K562 (cell line): ENCODE results near the gene PPP4R4. TPM values are rescaled to one million over a fixed set of nuclear protein-coding genes. Genes with fewer than 3 reads are reported as not detected.
"Not testable (repeated sequence)": the region's sequence is repeated elsewhere in the genome, so short reads cannot be mapped to it uniquely, and the experiment has no call there.

Experiments used
- ATAC-seq: fragments of 200-7000 bp; cut with Tn5 transposase; 3 replicates; pipeline ENCODE4 v1.9.1; 2020; ENCODE audit warnings: moderate library complexity
- BruUV-seq: library from RNA; stranded (reverse); fragments of 400-500 nt; replicated peaks from 2 replicates; lab custom pipeline; 2021; lab: Mats Ljungman, UMichigan
- CTCF ChIA-PET: fragments of 300-600 bp; formaldehyde crosslinking; extraction: SDS; loops from one replicate; lab custom pipeline; 2021; ENCODE audit warnings: low intra/inter-chr PET ratio; lab: Yijun Ruan, JAX
- POLR2A ChIA-PET: fragments of 300-600, 350-650 bp; sonication (Branson Sonifier 250); formaldehyde crosslinking; extraction: SDS; loops from one replicate; lab custom pipeline; 2021; ENCODE audit warnings: antibody characterized with exemption, inconsistent platforms; lab: Yijun Ruan, JAX
- DNase-seq, 4 experiments: peaks; one replicate each; pipeline versions ENCODE4 v3.0.0 to v3.0.0-alpha.2; 2011 to 2018; ENCODE audit warnings: low spot score in 3 of 4, mixed read lengths in 3 of 4; ENCODE audit errors: extremely low read depth in 1 of 4
- FAIRE-seq: peaks from 2 replicates; lab custom pipeline; 2011; peaks lifted over from hg19 to GRCh38; lab: Jason Lieb, UNC
- H2AFZ ChIP-seq: 2 replicates; pipeline ENCODE4 v1.6.0; 2011; ENCODE audit warnings: low read depth, low read length, control low read depth, inconsistent platforms
- H3K27ac ChIP-seq: fragments of 200-600 bp; 3 replicates; pipeline ENCODE4 v1.8.0; 2011; ENCODE audit warnings: low read depth, mild to moderate bottlenecking, control low read depth, inconsistent platforms, low read length, moderate library complexity, mixed read lengths; ENCODE audit errors: extremely low read depth
- H3K27me3 ChIP-seq, 2 experiments: fragments of 300-600 bp in 1 of 2; 2 replicates in 1 of 2; 3 replicates in 1 of 2; pipeline versions ENCODE4 v1.6.0 to v1.8.0; 2011; ENCODE audit warnings: inconsistent platforms in 2 of 2, low read length in 2 of 2, mild to moderate bottlenecking in 1 of 2, mixed read lengths in 1 of 2, moderate library complexity in 1 of 2; ENCODE audit not compliant: control insufficient read depth in 2 of 2, insufficient read depth in 2 of 2
- H3K36me3 ChIP-seq: fragments of 300-600 bp; 3 replicates; pipeline ENCODE4 v1.8.0; 2011; ENCODE audit warnings: mild to moderate bottlenecking, low read length, inconsistent platforms; ENCODE audit not compliant: control insufficient read depth, insufficient read depth
- H3K4me1 ChIP-seq, 2 experiments: fragments of 200-600 bp in 1 of 2; replicated peaks in 1 of 2; 2 replicates in 1 of 2; 3 replicates in 1 of 2; pipeline versions ENCODE4 v1.5.1 to v1.8.0; 2011; ENCODE audit warnings: inconsistent platforms in 2 of 2, low read length in 2 of 2, mild to moderate bottlenecking in 1 of 2, mixed read lengths in 1 of 2, moderate library complexity in 1 of 2; ENCODE audit not compliant: control insufficient read depth in 2 of 2, insufficient read depth in 2 of 2
- H3K4me2 ChIP-seq: 2 replicates; pipeline ENCODE4 v1.6.1; 2011; ENCODE audit warnings: low read length, control low read depth, inconsistent platforms, mixed read lengths; ENCODE audit not compliant: insufficient read depth
- H3K4me3 ChIP-seq: fragments of 200-600 bp; sonication (generic), shearing (Covaris generic); 2 replicates; pipeline ENCODE4 v1.5.1; 2016; ENCODE audit warnings: control low read depth, inconsistent platforms
- H3K79me2 ChIP-seq: fragments of 200-600 bp; 3 replicates; pipeline ENCODE4 v1.8.0; 2011; ENCODE audit warnings: low read length, inconsistent platforms; ENCODE audit not compliant: control insufficient read depth, insufficient read depth
- H3K9ac ChIP-seq, 2 experiments: 2 replicates each; pipeline versions ENCODE4 v1.6.0 to v1.6.1; 2011; ENCODE audit warnings: low read depth in 2 of 2, low read length in 2 of 2, control low read depth in 1 of 2, inconsistent platforms in 1 of 2, mild to moderate bottlenecking in 1 of 2, mixed read lengths in 1 of 2; ENCODE audit not compliant: insufficient read depth in 1 of 2
- H3K9me1 ChIP-seq: one replicate; pipeline ENCODE4 v1.6.0; 2011; ENCODE audit warnings: inconsistent platforms, mild to moderate bottlenecking, low read length, moderate library complexity; ENCODE audit not compliant: control insufficient read depth, insufficient read depth
- H3K9me3 ChIP-seq: replicated peaks from 2 replicates; pipeline ENCODE4 v1.5.1; 2011; ENCODE audit warnings: low read depth, low read length, inconsistent platforms; ENCODE audit not compliant: control insufficient read depth, insufficient read depth
- H4K20me1 ChIP-seq: replicated peaks from 2 replicates; pipeline ENCODE4 v1.6.1; 2011; ENCODE audit warnings: low read length, inconsistent platforms, mixed read lengths; ENCODE audit not compliant: control insufficient read depth, insufficient read depth
- BRF1 ChIP-seq: IDR thresholded peaks from 3 replicates; pipeline ENCODE4 v1.6.1; 2011; ENCODE audit warnings: borderline replicate concordance, mild to moderate bottlenecking; ENCODE audit not compliant: insufficient read length; ENCODE audit errors: extremely low read depth
- GABPB1 ChIP-seq: sonication (generic); formaldehyde crosslinking; IDR thresholded peaks from 2 replicates; pipeline ENCODE4 v1.8.0; 2022; ENCODE audit warnings: mild to moderate bottlenecking, missing genetic modification reagents
- RBM25 ChIP-seq: fragments of 200-400 bp; formaldehyde crosslinking; IDR thresholded peaks from 2 replicates; pipeline ENCODE4 v1.6.1; 2018; ENCODE audit warnings: low read length, low read depth, moderate library complexity; ENCODE audit not compliant: severe bottlenecking
- ZNF398 ChIP-seq: fragments of 250-450 bp; sonication (Bioruptor Pico); IDR thresholded peaks from 2 replicates; pipeline ENCODE4 v1.8.0; 2021; ENCODE audit warnings: moderate library complexity, mild to moderate bottlenecking, inconsistent platforms
- WGBS: fragments of 100-300 bp; shearing (Covaris generic); methylation state at CpG from one replicate; pipeline ENCODE4 v1.1.6; 2016; ENCODE audit warnings: low coverage, mixed read lengths; ENCODE audit not compliant: insufficient coverage; ENCODE audit errors: missing lambda C conversion rate; 5-methylcytosine and 5-hydroxymethylcytosine counted together
- in situ Hi-C: fragments of 300-500 bp; cut with MboI; formaldehyde crosslinking; loops from 4 replicates; pipeline ENCODE4 v1.15.0; 2018; ENCODE audit warnings: inconsistent platforms, mixed read lengths
- intact Hi-C: fragments of 100-400 bp; cut with micrococcal nuclease; formaldehyde crosslinking; loops from 2 replicates; pipeline ENCODE4 v1.14.2; 2022
- polyA plus RNA-seq, 8 experiments: library from polyadenylated mRNA; depleted of rRNA in 4 of 8; stranded (reverse) in 5 of 8; unstranded in 3 of 8; fragments of >200 nt; fragmentation: Nextera tagmentation in 2 of 8; fragmentation: Illumina TruSeq in 1 of 8; extraction: Ambion mirVana in 2 of 8; extraction: Trizol in 1 of 8; gene quantifications; 2 replicates each; pipeline versions ENCODE4 v1.2.1 to v1.2.3, GENCODE V29; 2011 to 2014; ENCODE audit warnings: inconsistent platforms in 1 of 8, missing spikeins in 1 of 8
- total RNA-seq, 7 experiments: library from RNA; depleted of rRNA in 6 of 7; stranded (reverse); fragments of >200 nt in 6 of 7; fragmentation: Illumina TruSeq in 2 of 7; extraction: Trizol in 2 of 7; gene quantifications; 2 replicates each; pipeline versions ENCODE4 v1.2.1 to v1.2.3, GENCODE V29; 2011 to 2021; ENCODE audit warnings: low replicate concordance in 1 of 7

PPP4R4 gene
- total and polyA plus RNA-seq, 9 of the 15 experiments (the other 6 are each of a cell fraction or from before 2014, with no cell fraction given), result 0.11 to 0.26 TPM; not detected in 7

GRCh38 chr14:94293578-94293924 is 119.4 kb downstream of the PPP4R4 start:
- POLR2A ChIA-PET, result no interaction called here

GRCh38 chr14:94295360-94296180 is 121.4 kb downstream of the PPP4R4 start:
- no peak for DNase-seq

More at GRCh38 chr14:94293578-94293924, 119.4 kb downstream of the PPP4R4 start:
- H3K79me2 ChIP-seq, result no peaks in the 10 kb centered on the region
- ATAC-seq, result no peak
- 0% methylated on average over 3 of the region's 3 CpGs for WGBS
- H3K27me3 ChIP-seq, result peaks cover 0 to 6% of the 10 kb centered on the region in 2 experiments; a peak in 1 of 5 replicates
- no peaks in the 10 kb centered on the region for H3K9me3 ChIP-seq
- H3K9ac ChIP-seq, result no peak overlapping the region
- no peaks in the 10 kb centered on the region for H3K4me1 ChIP-seq
- FAIRE-seq, result no peak
- no peak for TF ChIP-seq GABPB1 (CRISPR knock-in tag)
- TF ChIP-seq BRF1, result no peak
- TF ChIP-seq, all 486 proteins: peak for 0
- DNase-seq, result no peak
- Histone ChIP-seq H3K36me3 (no peaks in the 10 kb centered on the region), H3K9me1 (no peaks in the 10 kb centered on the region), H3K4me3 (no peak overlapping the region), H3K27ac (no peak overlapping the region), H4K20me1 (no peaks in the 10 kb centered on the region), H3K4me2 (no peak overlapping the region), H2AFZ (no peak overlapping the region)
- intact Hi-C loops (no loop called here), in situ Hi-C loops (no loop called here)
- BruUV-seq, result no TSS peak
- CTCF ChIA-PET, result no interaction called here

GRCh38 chr14:94296181-94296545 is 122.0 kb downstream of the PPP4R4 start:
- H3K36me3 ChIP-seq, H3K4me3 ChIP-seq, H3K4me1 ChIP-seq, intact Hi-C loops, H3K27me3 ChIP-seq, ATAC-seq, H3K9me1 ChIP-seq, H3K4me2 ChIP-seq, DNase-seq, FAIRE-seq, CTCF ChIA-PET, H3K79me2 ChIP-seq, POLR2A ChIA-PET, H3K27ac ChIP-seq, H3K9me3 ChIP-seq, in situ Hi-C loops, H3K9ac ChIP-seq, H4K20me1 ChIP-seq, BruUV-seq, H2AFZ ChIP-seq: not testable (repeated sequence)
- WGBS, result 0% methylated on average over 3 of the region's 4 CpGs

More at GRCh38 chr14:94295360-94296180, 121.4 kb downstream of the PPP4R4 start:
- Histone ChIP-seq H3K4me3 (no peak overlapping the region), H3K79me2 (no peaks in the 10 kb centered on the region), H3K9ac (no peak overlapping the region), H2AFZ (no peak overlapping the region), H3K9me1 (no peaks in the 10 kb centered on the region), H3K27ac (no peak overlapping the region), H3K9me3 (no peaks in the 10 kb centered on the region), H3K4me2 (no peak overlapping the region), H3K4me1 (no peaks in the 10 kb centered on the region), H3K27me3 (peaks cover 0 to 6% of the 10 kb centered on the region in 2 experiments; a peak in 1 of 5 replicates), H4K20me1 (no peaks in the 10 kb centered on the region), H3K36me3 (no peaks in the 10 kb centered on the region)
- ATAC-seq (no peak), FAIRE-seq (no peak)
- BruUV-seq, result no TSS peak
- TF ChIP-seq RBM25 (peak; percentile 32), ZNF398 (CRISPR knock-in tag) (no peak)
- intact Hi-C loops (no loop called here), in situ Hi-C loops (no loop called here)
- ChIA-PET POLR2A (no interaction called here), CTCF (no interaction called here)
- WGBS, result 0% methylated on average over 6 of the region's 9 CpGs
